ENCODE measurements around the gene FOXN3. TPM values are rescaled to one million over a fixed set of nuclear protein-coding genes. Genes with fewer than 3 reads are reported as not detected.
"Not testable (repeated sequence)": the region's sequence is repeated elsewhere in the genome, so short reads cannot be mapped to it uniquely, and the experiment has no call there.

Gene FOXN3
- total RNA-seq, 2 donors from 2014 or later, result 115 to 119 TPM

- intact Hi-C loops (cut with DNase I), result loop anchor here in 1 of 2 donors (10.0 kb wide), 2 partner anchors 135 to 235 kb away; partner anchors contain the start of gene FOXN3
- DNase-seq, result no peak
Observed at GRCh38 chr14:89179891-89180404, 237.1 kb downstream of the FOXN3 start.

GRCh38 chr14:89178800-89179535 is 238.1 kb downstream of the FOXN3 start:
- intact Hi-C loops (cut with DNase I), result loop anchor here in 1 of 2 donors (10.0 kb wide), 1 partner anchor 134 kb away; no protein-coding TSS in a partner anchor
- no peak for DNase-seq
- no peak for ATAC-seq

More at GRCh38 chr14:89179891-89180404, 237.1 kb downstream of the FOXN3 start:
- ATAC-seq, result peak; percentile 17 to 41

DNA sequence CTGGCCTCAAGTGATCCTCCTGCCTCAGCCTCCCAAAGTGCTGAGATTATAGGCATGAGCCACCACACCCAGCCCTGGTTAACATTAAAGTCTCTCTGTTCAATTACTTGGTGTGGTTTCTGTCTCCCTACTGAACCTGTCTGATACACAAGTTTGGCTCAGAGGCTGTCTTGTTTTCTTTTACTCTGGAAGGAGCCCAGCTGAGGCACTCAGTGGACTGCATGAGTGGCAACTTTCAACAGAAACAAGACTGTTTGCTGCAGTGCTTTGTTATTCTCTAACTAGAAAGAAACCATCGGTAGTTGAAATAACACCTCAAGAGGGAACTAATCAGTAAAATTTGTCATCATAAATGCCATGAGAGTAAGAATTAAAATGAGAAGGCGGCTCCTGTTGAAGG is 238.7 kb downstream of the FOXN3 start:
- ATAC-seq (no peak), DNase-seq (no peak)
- intact Hi-C loops (cut with DNase I), result loop anchor here in 1 of 2 donors (10.0 kb wide), 1 partner anchor 134 kb away; no protein-coding TSS in a partner anchor

GRCh38 chr14:89175881-89176799 is 240.9 kb downstream of the FOXN3 start:
- no peak for ATAC-seq

DNA sequence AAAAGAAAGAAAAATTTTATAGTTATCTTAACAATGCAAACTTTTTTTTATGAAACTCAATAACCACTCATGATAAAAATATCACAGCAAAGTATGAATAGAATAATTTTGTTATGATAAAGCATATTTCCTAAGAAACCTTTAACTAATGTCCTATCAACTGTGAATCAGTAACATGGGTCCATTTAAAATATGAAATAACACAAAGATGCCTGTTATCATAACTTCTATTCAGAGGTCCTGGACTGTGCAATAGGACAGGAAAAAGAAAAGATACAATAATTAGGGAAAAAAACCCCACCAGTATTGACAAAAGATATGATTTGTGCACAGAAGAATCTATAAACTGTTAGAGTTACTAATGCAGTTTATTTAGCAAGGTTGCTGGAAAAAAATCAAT is 245.4 kb downstream of the FOXN3 start:
- DNase-seq (no peak), ATAC-seq (no peak)
- intact Hi-C loops (cut with DNase I), result loop anchor here in 1 of 2 donors (10.0 kb wide), 1 partner anchor 127 kb away; no protein-coding TSS in a partner anchor

More at GRCh38 chr14:89175881-89176799, 240.9 kb downstream of the FOXN3 start:
- no peak for DNase-seq
- intact Hi-C loops (cut with DNase I), result loop anchor here in 1 of 2 donors (10.0 kb wide), 1 partner anchor 131 kb away; no protein-coding TSS in a partner anchor

DNA sequence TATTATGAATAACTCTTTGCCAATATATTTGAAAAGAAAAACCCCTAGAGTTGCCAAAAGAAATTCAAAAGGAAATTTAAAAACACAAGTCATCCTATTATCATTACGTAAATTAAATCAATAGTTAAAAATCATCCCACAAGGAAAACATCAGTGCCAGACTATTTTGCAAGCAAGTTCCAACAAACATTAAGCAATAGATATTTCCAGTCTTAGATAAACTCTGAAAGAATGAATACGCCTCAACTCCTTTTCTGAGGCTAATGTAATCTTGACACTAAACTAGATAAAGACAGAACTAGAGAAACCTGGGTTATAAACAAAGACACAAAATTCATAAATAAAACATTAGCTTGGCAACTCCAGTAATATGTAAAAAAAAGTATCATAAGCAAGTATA is 245.9 kb downstream of the FOXN3 start:
- DNase-seq (no peak), ATAC-seq (peak in 1 of 2 donors; percentile 74)
- intact Hi-C loops (cut with DNase I), result loop anchor here in 1 of 2 donors (10.0 kb wide), 1 partner anchor 126 kb away; no protein-coding TSS in a partner anchor

- intact Hi-C loops (cut with DNase I), result no loop called here
- no peak for DNase-seq
- ATAC-seq, result no peak
Observed at GRCh38 chr14:89167705-89168104, 249.3 kb downstream of the FOXN3 start.

DNA sequence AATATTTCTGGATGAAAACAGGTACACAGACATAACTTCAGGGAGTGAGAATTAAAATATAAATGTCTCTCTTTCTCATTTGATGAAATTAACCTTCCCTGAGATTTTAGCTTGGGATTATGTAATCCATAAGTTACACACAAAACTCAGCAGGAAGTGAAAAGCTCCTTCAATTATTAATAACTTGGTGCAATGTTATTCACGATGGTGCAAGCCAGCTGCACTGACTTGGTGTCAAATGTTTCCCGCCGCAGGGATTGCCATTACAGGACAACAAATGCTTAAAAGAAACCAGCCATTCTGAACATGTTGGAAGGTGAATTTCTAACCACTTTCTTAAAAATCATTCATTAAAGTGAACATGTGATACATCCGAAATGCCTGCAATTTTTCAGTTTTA is 250.4 kb downstream of the FOXN3 start:
- ATAC-seq (no peak), DNase-seq (no peak)
- intact Hi-C loops (cut with DNase I), result no loop called here

- no peak for DNase-seq
- peak; percentile 71 to 75 for ATAC-seq
- intact Hi-C loops (cut with DNase I), result no loop called here
Observed at GRCh38 chr14:89165189-89166181, 251.5 kb downstream of the FOXN3 start.

- ATAC-seq, result peak; percentile 25 to 34
- intact Hi-C loops (cut with DNase I), result no loop called here
- no peak for DNase-seq
Observed at GRCh38 chr14:89164168-89165073, 252.6 kb downstream of the FOXN3 start.

- ATAC-seq, result peak; percentile 16 to 21
- no peak for DNase-seq
- intact Hi-C loops (cut with DNase I), result no loop called here
Observed at GRCh38 chr14:89163031-89163636, 253.9 kb downstream of the FOXN3 start.

DNA sequence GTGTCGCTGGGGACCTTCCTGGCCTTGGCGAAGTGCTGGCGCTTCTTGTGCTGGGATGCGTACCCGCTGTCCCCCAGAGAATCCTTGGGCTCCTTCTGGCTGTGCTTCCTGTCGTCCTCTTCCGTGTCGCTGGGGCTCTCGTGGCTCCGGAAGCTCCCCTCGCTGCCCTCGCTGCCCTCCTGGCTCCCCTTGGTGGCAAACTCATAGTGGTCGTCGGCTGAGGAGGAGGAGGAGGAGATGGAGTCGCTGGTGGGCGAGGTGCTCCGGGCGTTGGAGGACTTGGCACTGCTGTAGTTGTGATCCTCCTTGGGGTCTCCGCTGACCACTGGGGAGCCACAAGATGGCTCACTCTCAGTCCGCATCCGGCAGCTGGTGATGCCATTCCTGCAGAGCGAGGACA is 254.4 kb downstream of the FOXN3 start:
- DNase-seq, result no peak
- intact Hi-C loops (cut with DNase I), result no loop called here

GRCh38 chr14:89160437-89160836 is 256.6 kb downstream of the FOXN3 start:
- intact Hi-C loops (cut with DNase I), result no loop called here
- DNase-seq (no peak), ATAC-seq (no peak)

More for the DNA sequence above, 254.4 kb downstream of the FOXN3 start:
- ATAC-seq, result no peak

GRCh38 chr14:89158701-89159100 is 258.3 kb downstream of the FOXN3 start:
- no peak for ATAC-seq
- intact Hi-C loops (cut with DNase I), result no loop called here
- DNase-seq, result no peak

DNA sequence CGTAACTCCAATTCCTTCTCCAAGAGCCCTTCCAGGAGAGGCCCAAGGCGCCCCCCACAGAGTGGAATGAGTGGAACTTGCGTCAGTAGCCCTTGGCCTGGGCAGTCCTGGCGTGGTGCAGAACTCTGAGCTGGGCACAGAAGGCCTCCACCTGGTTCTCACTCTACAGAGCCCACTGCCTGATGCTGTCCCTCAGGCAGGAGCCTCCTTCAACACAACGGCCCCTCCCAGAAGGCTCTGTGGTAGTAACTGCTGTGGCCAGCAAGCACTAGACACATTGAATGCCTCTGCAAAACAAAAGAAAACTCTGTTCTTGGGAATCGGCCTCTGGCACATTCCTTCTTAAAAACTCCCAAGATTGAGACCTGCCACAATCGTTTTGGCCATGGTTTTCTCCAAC is 258.9 kb downstream of the FOXN3 start:
- not testable (repeated sequence) for ATAC-seq

GRCh38 chr14:89155491-89155890 is 261.5 kb downstream of the FOXN3 start:
- intact Hi-C loops (cut with DNase I), result no loop called here
- DNase-seq, result no peak
- ATAC-seq, result no peak

More for the DNA sequence above, 258.9 kb downstream of the FOXN3 start:
- DNase-seq; intact Hi-C loops (cut with DNase I): not testable (repeated sequence)

DNA sequence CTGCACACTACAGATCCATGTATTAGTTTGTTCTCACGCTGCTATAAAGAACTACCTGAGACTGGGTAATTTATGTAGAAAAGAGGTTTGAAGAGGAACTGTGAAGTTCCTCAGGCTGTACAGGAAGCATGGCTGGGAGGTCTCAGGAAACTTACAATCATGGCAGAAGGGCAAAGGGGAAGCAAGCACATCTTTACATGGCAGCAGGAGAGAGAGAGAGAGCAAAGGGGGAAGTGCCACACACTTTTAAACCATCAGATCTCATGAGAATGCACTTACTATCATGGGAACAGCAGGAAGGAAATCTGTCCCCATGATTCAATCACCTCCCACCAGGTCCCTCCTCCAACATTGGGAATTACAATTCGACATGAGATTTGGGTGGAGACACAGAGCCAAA is 265.3 kb downstream of the FOXN3 start:
- ATAC-seq; DNase-seq; intact Hi-C loops (cut with DNase I): not testable (repeated sequence)
